K562 (cell line): ENCODE data around the gene DMD. TPM values are rescaled to one million over a fixed set of nuclear protein-coding genes. Genes with fewer than 3 reads are reported as not detected.

Experiments
- ATAC-seq: fragments of 200-7000 bp; cut with Tn5 transposase; 3 replicates; pipeline ENCODE4 v1.9.1; 2020; ENCODE audit warnings: moderate library complexity
- BruUV-seq: library from RNA; stranded (reverse); fragments of 400-500 nt; replicated peaks from 2 replicates; lab custom pipeline; 2021; lab: Mats Ljungman, UMichigan
- CTCF ChIA-PET: fragments of 300-600 bp; formaldehyde crosslinking; extraction: SDS; loops from one replicate; lab custom pipeline; 2021; ENCODE audit warnings: low intra/inter-chr PET ratio; lab: Yijun Ruan, JAX
- POLR2A ChIA-PET: fragments of 300-600, 350-650 bp; sonication (Branson Sonifier 250); formaldehyde crosslinking; extraction: SDS; loops from one replicate; lab custom pipeline; 2021; ENCODE audit warnings: antibody characterized with exemption, inconsistent platforms; lab: Yijun Ruan, JAX
- DNase-seq, 4 experiments: peaks; one replicate each; pipeline versions ENCODE4 v3.0.0 to v3.0.0-alpha.2; 2011 to 2018; ENCODE audit warnings: low spot score in 3 of 4, mixed read lengths in 3 of 4; ENCODE audit errors: extremely low read depth in 1 of 4
- FAIRE-seq: peaks from 2 replicates; lab custom pipeline; 2011; peaks lifted over from hg19 to GRCh38; lab: Jason Lieb, UNC
- H2AFZ ChIP-seq: 2 replicates; pipeline ENCODE4 v1.6.0; 2011; ENCODE audit warnings: low read depth, low read length, control low read depth, inconsistent platforms
- H3K27ac ChIP-seq: fragments of 200-600 bp; 3 replicates; pipeline ENCODE4 v1.8.0; 2011; ENCODE audit warnings: low read depth, mild to moderate bottlenecking, control low read depth, inconsistent platforms, low read length, moderate library complexity, mixed read lengths; ENCODE audit errors: extremely low read depth
- H3K27me3 ChIP-seq, 2 experiments: fragments of 300-600 bp in 1 of 2; 2 replicates in 1 of 2; 3 replicates in 1 of 2; pipeline versions ENCODE4 v1.6.0 to v1.8.0; 2011; ENCODE audit warnings: inconsistent platforms in 2 of 2, low read length in 2 of 2, mild to moderate bottlenecking in 1 of 2, mixed read lengths in 1 of 2, moderate library complexity in 1 of 2; ENCODE audit not compliant: control insufficient read depth in 2 of 2, insufficient read depth in 2 of 2
- H3K36me3 ChIP-seq: fragments of 300-600 bp; 3 replicates; pipeline ENCODE4 v1.8.0; 2011; ENCODE audit warnings: mild to moderate bottlenecking, low read length, inconsistent platforms; ENCODE audit not compliant: control insufficient read depth, insufficient read depth
- H3K4me1 ChIP-seq, 2 experiments: fragments of 200-600 bp in 1 of 2; replicated peaks in 1 of 2; 2 replicates in 1 of 2; 3 replicates in 1 of 2; pipeline versions ENCODE4 v1.5.1 to v1.8.0; 2011; ENCODE audit warnings: inconsistent platforms in 2 of 2, low read length in 2 of 2, mild to moderate bottlenecking in 1 of 2, mixed read lengths in 1 of 2, moderate library complexity in 1 of 2; ENCODE audit not compliant: control insufficient read depth in 2 of 2, insufficient read depth in 2 of 2
- H3K4me2 ChIP-seq: 2 replicates; pipeline ENCODE4 v1.6.1; 2011; ENCODE audit warnings: low read length, control low read depth, inconsistent platforms, mixed read lengths; ENCODE audit not compliant: insufficient read depth
- H3K4me3 ChIP-seq: fragments of 200-600 bp; sonication (generic), shearing (Covaris generic); 2 replicates; pipeline ENCODE4 v1.5.1; 2016; ENCODE audit warnings: control low read depth, inconsistent platforms
- H3K79me2 ChIP-seq: fragments of 200-600 bp; 3 replicates; pipeline ENCODE4 v1.8.0; 2011; ENCODE audit warnings: low read length, inconsistent platforms; ENCODE audit not compliant: control insufficient read depth, insufficient read depth
- H3K9ac ChIP-seq, 2 experiments: 2 replicates each; pipeline versions ENCODE4 v1.6.0 to v1.6.1; 2011; ENCODE audit warnings: low read depth in 2 of 2, low read length in 2 of 2, control low read depth in 1 of 2, inconsistent platforms in 1 of 2, mild to moderate bottlenecking in 1 of 2, mixed read lengths in 1 of 2; ENCODE audit not compliant: insufficient read depth in 1 of 2
- H3K9me1 ChIP-seq: one replicate; pipeline ENCODE4 v1.6.0; 2011; ENCODE audit warnings: inconsistent platforms, mild to moderate bottlenecking, low read length, moderate library complexity; ENCODE audit not compliant: control insufficient read depth, insufficient read depth
- H3K9me3 ChIP-seq: replicated peaks from 2 replicates; pipeline ENCODE4 v1.5.1; 2011; ENCODE audit warnings: low read depth, low read length, inconsistent platforms; ENCODE audit not compliant: control insufficient read depth, insufficient read depth
- H4K20me1 ChIP-seq: replicated peaks from 2 replicates; pipeline ENCODE4 v1.6.1; 2011; ENCODE audit warnings: low read length, inconsistent platforms, mixed read lengths; ENCODE audit not compliant: control insufficient read depth, insufficient read depth
- POU5F1 ChIP-seq: fragments of 150-350 bp; IDR thresholded peaks from 2 replicates; pipeline ENCODE4 v1.6.1; 2014; ENCODE audit warnings: borderline replicate concordance, low read length, low read depth, mild to moderate bottlenecking; ENCODE audit not compliant: partially characterized antibody
- SREBF2 ChIP-seq: sonication (generic); formaldehyde crosslinking; IDR thresholded peaks from 2 replicates; pipeline ENCODE4 v1.4.0; 2020; ENCODE audit warnings: mild to moderate bottlenecking, missing genetic modification reagents
- TBP ChIP-seq: optimal IDR thresholded peaks from 2 replicates; pipeline ENCODE3; 2011; ENCODE audit warnings: low read depth, low read length, improper control_type of control experiment
- WGBS: fragments of 100-300 bp; shearing (Covaris generic); methylation state at CpG from one replicate; pipeline ENCODE4 v1.1.6; 2016; ENCODE audit warnings: low coverage, mixed read lengths; ENCODE audit not compliant: insufficient coverage; ENCODE audit errors: missing lambda C conversion rate; 5-methylcytosine and 5-hydroxymethylcytosine counted together
- in situ Hi-C: fragments of 300-500 bp; cut with MboI; formaldehyde crosslinking; loops from 4 replicates; pipeline ENCODE4 v1.15.0; 2018; ENCODE audit warnings: inconsistent platforms, mixed read lengths
- intact Hi-C: fragments of 100-400 bp; cut with micrococcal nuclease; formaldehyde crosslinking; loops from 2 replicates; pipeline ENCODE4 v1.14.2; 2022
- polyA plus RNA-seq, 8 experiments: library from polyadenylated mRNA; depleted of rRNA in 4 of 8; stranded (reverse) in 5 of 8; unstranded in 3 of 8; fragments of >200 nt; fragmentation: Nextera tagmentation in 2 of 8; fragmentation: Illumina TruSeq in 1 of 8; extraction: Ambion mirVana in 2 of 8; extraction: Trizol in 1 of 8; gene quantifications; 2 replicates each; pipeline versions ENCODE4 v1.2.1 to v1.2.3, GENCODE V29; 2011 to 2014; ENCODE audit warnings: inconsistent platforms in 1 of 8, missing spikeins in 1 of 8
- total RNA-seq, 7 experiments: library from RNA; depleted of rRNA in 6 of 7; stranded (reverse); fragments of >200 nt in 6 of 7; fragmentation: Illumina TruSeq in 2 of 7; extraction: Trizol in 2 of 7; gene quantifications; 2 replicates each; pipeline versions ENCODE4 v1.2.1 to v1.2.3, GENCODE V29; 2011 to 2021; ENCODE audit warnings: low replicate concordance in 1 of 7
- TF ChIP-seq, protein P1 (sequence below): fragments of 450-650 bp; IDR thresholded peaks from 2 replicates; pipeline ENCODE4 v1.6.1; 2016; ENCODE audit warnings: borderline replicate concordance
- TF ChIP-seq, protein P2 (sequence below), 2 experiments: IDR thresholded peaks; 2 replicates each; pipeline ENCODE4 v1.6.1; 2012; ENCODE audit warnings: improper control_type of control experiment in 2 of 2, low read depth in 2 of 2, low read length in 2 of 2, borderline replicate concordance in 1 of 2

Gene DMD
- total and polyA plus RNA-seq, 9 of the 15 experiments (the other 6 are each of a cell fraction or from before 2014, with no cell fraction given), result 3.8 to 20.4 (median 11.4) TPM

GRCh38 chrX:31384471-31384870, 1826.9 kb downstream of the DMD start:
- ChIA-PET POLR2A (no interaction called here), CTCF (no interaction called here)
- TF ChIP-seq, protein P1, sequence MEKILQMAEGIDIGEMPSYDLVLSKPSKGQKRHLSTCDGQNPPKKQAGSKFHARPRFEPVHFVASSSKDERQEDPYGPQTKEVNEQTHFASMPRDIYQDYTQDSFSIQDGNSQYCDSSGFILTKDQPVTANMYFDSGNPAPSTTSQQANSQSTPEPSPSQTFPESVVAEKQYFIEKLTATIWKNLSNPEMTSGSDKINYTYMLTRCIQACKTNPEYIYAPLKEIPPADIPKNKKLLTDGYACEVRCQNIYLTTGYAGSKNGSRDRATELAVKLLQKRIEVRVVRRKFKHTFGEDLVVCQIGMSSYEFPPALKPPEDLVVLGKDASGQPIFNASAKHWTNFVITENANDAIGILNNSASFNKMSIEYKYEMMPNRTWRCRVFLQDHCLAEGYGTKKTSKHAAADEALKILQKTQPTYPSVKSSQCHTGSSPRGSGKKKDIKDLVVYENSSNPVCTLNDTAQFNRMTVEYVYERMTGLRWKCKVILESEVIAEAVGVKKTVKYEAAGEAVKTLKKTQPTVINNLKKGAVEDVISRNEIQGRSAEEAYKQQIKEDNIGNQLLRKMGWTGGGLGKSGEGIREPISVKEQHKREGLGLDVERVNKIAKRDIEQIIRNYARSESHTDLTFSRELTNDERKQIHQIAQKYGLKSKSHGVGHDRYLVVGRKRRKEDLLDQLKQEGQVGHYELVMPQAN, result no peak
- TF ChIP-seq POU5F1, result no peak
- Histone ChIP-seq H3K36me3 (no peaks in the 10 kb centered on the region), H2AFZ (no peak overlapping the region), H3K9me3 (no peaks in the 10 kb centered on the region), H3K9ac (no peak overlapping the region), H3K4me3 (no peak overlapping the region), H3K27ac (no peak overlapping the region), H3K27me3 (no peaks in the 10 kb centered on the region), H3K9me1 (no peaks in the 10 kb centered on the region), H3K4me1 (no peaks in the 10 kb centered on the region), H3K79me2 (no peaks in the 10 kb centered on the region), H4K20me1 (no peaks in the 10 kb centered on the region), H3K4me2 (no peak overlapping the region)
- no peak for DNase-seq
- no peak for ATAC-seq
- BruUV-seq, result no TSS peak
- whole genome bisulfite sequencing, result 43% methylated on average over 1 of the region's 1 CpG
- intact Hi-C loops, result no loop called here
- in situ Hi-C loops, result no loop called here
- no peak for FAIRE-seq

GRCh38 chrX:31383991-31384390, 1827.4 kb downstream of the DMD start:
- 60% methylated on average over 5 of the region's 8 CpGs for WGBS
- Histone ChIP-seq H2AFZ (no peak overlapping the region), H3K4me2 (no peak overlapping the region), H3K9me3 (no peaks in the 10 kb centered on the region), H3K36me3 (no peaks in the 10 kb centered on the region), H4K20me1 (no peaks in the 10 kb centered on the region), H3K4me3 (no peak overlapping the region), H3K27me3 (no peaks in the 10 kb centered on the region), H3K27ac (no peak overlapping the region), H3K4me1 (no peaks in the 10 kb centered on the region), H3K9me1 (no peaks in the 10 kb centered on the region), H3K9ac (no peak overlapping the region), H3K79me2 (no peaks in the 10 kb centered on the region)
- ChIA-PET POLR2A (no interaction called here), CTCF (no interaction called here)
- in situ Hi-C loops (no loop called here), intact Hi-C loops (no loop called here)
- BruUV-seq, result no TSS peak
- TF ChIP-seq SREBF2 (CRISPR knock-in tag) (no peak), TBP (no peak)
- TF ChIP-seq, protein P2, sequence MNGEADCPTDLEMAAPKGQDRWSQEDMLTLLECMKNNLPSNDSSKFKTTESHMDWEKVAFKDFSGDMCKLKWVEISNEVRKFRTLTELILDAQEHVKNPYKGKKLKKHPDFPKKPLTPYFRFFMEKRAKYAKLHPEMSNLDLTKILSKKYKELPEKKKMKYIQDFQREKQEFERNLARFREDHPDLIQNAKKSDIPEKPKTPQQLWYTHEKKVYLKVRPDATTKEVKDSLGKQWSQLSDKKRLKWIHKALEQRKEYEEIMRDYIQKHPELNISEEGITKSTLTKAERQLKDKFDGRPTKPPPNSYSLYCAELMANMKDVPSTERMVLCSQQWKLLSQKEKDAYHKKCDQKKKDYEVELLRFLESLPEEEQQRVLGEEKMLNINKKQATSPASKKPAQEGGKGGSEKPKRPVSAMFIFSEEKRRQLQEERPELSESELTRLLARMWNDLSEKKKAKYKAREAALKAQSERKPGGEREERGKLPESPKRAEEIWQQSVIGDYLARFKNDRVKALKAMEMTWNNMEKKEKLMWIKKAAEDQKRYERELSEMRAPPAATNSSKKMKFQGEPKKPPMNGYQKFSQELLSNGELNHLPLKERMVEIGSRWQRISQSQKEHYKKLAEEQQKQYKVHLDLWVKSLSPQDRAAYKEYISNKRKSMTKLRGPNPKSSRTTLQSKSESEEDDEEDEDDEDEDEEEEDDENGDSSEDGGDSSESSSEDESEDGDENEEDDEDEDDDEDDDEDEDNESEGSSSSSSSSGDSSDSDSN (IDR thresholded peaks at IDR 0.05; ENCODE audit: borderline replicate concordance in 1 of 2, low read depth in 2 of 2, low read length in 2 of 2), result no peak
- FAIRE-seq (no peak), ATAC-seq (no peak), DNase-seq (no peak)
